Measurements from ENCODE around the gene NOTCH1.

GRCh38 chr9:136496801-136497620 lies 48.8 kb downstream of the NOTCH1 start:
- TF ChIP-seq CTCF (IDR thresholded peaks at IDR 0.05) (no peak), POLR2AphosphoS5 (IDR thresholded peaks at IDR 0.05) (no peak), EP300 (IDR thresholded peaks at IDR 0.05) (no peak), POLR2A (IDR thresholded peaks at IDR 0.05) (no peak)

All from gastroesophageal sphincter (tissue), 3 donors.